Measurements from ENCODE around the gene TBC1D14.
"Not testable (repeated sequence)": the region's sequence is repeated elsewhere in the genome, so short reads cannot be mapped to it uniquely, and the experiment has no call there.

The TBC1D14 gene

DNA sequence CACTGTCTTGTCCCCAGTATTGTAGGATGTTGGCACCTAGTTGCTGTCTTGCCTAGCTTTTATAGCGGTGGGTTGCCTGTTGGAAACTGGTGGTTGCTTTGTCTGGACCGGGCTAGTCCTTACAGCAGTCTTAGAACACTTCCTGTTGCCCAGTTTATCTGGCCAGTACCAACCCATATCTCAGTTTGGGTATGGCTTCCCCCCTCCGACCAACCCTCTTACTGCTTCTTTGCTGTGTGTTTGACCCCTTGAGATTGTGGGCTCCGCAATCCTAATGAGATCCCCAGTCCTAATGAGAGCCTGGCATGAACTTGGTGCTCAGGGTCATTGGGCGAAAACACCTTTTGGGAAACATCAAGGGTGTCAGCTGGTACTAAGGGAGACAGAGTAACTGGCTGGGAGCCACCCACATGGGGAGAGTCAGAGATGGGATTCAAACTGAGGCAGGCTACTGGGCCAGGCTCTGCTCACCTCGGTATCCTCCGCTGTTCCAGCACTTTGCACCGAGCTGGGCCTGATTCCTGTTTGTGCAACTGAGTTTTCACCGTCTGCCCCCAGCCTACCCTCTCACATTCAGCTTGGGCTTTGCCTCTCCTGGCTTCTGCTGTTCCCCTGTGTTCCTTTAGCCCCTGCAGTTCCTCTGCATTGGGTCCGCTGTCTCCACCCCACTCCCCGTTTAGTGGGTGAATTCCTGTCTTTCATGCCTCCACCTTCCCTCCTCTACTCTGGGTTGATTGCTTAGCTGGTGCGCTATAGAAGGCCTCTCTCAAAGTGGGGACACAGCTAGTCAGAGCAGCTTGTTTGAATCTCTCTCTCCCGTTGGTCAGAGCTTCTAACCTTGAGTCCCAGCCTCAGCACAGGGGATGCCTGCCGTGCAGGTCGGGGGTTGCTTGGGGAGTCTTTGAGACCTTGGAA, 1.6 kb downstream of the TBC1D14 start:
- H3K4me1 ChIP-seq (ENCODE audit: insufficient read depth, insufficient read length), result peaks cover 23% of the 10 kb centered on the region
- H3K27me3 ChIP-seq (ENCODE audit: insufficient read depth, insufficient read length), result peaks cover 16% of the 10 kb centered on the region
- peak overlapping the region; percentile 46 for H3K9ac ChIP-seq (ENCODE audit: insufficient read length, low read depth)
- TF ChIP-seq ZNF274 (IDR thresholded peaks at IDR 0.05; ENCODE audit: low read depth, low read length) (no peak), YY1 (IDR thresholded peaks at IDR 0.05; ENCODE audit: insufficient read depth, insufficient read length) (no peak), SUZ12 (IDR thresholded peaks at IDR 0.05; ENCODE audit: extremely low read depth, insufficient read depth, insufficient read length) (no peak)
- no peaks in the 10 kb centered on the region for H3K9me3 ChIP-seq (ENCODE audit: insufficient read depth, low read length)
- peak overlapping the region; percentile 62 for H3K4me3 ChIP-seq (ENCODE audit: insufficient read length, low read depth)
- no peaks in the 10 kb centered on the region for H3K36me3 ChIP-seq (ENCODE audit: insufficient read depth, insufficient read length, low read length)
- no peak for DNase-seq (ENCODE audit: low read depth, low spot score)

DNA sequence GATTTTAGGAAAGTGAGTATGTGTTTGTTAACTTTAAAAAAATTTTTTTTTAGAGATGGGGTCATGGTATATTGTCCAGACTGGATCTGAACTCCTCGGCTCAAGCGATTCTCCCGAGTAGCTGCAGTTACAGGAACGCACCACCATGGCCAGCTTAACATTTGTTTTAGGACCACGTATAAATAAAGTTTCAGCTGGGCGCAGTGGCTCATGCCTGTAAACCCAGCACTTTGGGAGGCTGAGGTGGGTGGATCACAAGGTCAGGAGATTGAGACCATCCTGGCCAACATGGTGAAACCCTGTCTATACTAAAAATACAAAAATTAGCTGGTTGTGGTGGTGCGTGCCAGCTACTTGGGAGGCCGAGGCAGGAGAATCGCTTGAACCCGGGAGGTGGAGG, 2.3 kb downstream of the TBC1D14 start:
- not testable (repeated sequence) for H3K9me3 ChIP-seq (ENCODE audit: insufficient read depth, low read length); H3K9ac ChIP-seq (ENCODE audit: insufficient read length, low read depth); H3K36me3 ChIP-seq (ENCODE audit: insufficient read depth, insufficient read length, low read length); DNase-seq (ENCODE audit: low read depth, low spot score); H3K4me3 ChIP-seq (ENCODE audit: insufficient read length, low read depth)
- peaks cover 28% of the 10 kb centered on the region for H3K4me1 ChIP-seq (ENCODE audit: insufficient read depth, insufficient read length)
- peaks cover 12% of the 10 kb centered on the region for H3K27me3 ChIP-seq (ENCODE audit: insufficient read depth, insufficient read length)

DNA sequence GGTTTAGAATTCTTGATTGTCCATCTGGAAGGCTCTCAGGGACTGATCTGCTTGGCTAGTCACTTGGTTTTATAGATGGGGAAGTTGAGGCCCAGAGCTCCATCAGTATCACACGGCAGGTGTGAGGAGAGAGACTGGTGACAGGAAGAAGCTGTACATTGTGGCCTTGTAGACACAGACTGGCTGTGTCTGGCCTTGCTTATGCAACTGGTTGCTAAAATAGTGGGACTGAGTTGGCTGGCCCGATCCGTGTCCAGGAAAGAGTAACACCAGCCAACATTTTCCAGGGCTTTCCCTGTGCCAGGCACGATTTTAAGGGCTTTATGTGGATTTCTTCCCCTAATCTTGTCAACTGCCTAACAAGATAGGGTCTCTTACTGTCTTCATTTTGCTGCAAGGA, 2.8 kb downstream of the TBC1D14 start:
- TF ChIP-seq YY1 (IDR thresholded peaks at IDR 0.05; ENCODE audit: insufficient read depth, insufficient read length), result no peak
- no peak for TF ChIP-seq ZNF274 (IDR thresholded peaks at IDR 0.05; ENCODE audit: low read depth, low read length)
- no peak for TF ChIP-seq SUZ12 (IDR thresholded peaks at IDR 0.05; ENCODE audit: extremely low read depth, insufficient read depth, insufficient read length)
- H3K27me3 ChIP-seq (ENCODE audit: insufficient read depth, insufficient read length), result peaks cover 11% of the 10 kb centered on the region
- H3K9ac ChIP-seq (ENCODE audit: insufficient read length, low read depth), result no peak overlapping the region
- no peaks in the 10 kb centered on the region for H3K36me3 ChIP-seq (ENCODE audit: insufficient read depth, insufficient read length, low read length)
- no peak for DNase-seq (ENCODE audit: low read depth, low spot score)
- peaks cover 31% of the 10 kb centered on the region for H3K4me1 ChIP-seq (ENCODE audit: insufficient read depth, insufficient read length)
- H3K9me3 ChIP-seq (ENCODE audit: insufficient read depth, low read length), result no peaks in the 10 kb centered on the region
- H3K4me3 ChIP-seq (ENCODE audit: insufficient read length, low read depth), result no peak overlapping the region

DNA sequence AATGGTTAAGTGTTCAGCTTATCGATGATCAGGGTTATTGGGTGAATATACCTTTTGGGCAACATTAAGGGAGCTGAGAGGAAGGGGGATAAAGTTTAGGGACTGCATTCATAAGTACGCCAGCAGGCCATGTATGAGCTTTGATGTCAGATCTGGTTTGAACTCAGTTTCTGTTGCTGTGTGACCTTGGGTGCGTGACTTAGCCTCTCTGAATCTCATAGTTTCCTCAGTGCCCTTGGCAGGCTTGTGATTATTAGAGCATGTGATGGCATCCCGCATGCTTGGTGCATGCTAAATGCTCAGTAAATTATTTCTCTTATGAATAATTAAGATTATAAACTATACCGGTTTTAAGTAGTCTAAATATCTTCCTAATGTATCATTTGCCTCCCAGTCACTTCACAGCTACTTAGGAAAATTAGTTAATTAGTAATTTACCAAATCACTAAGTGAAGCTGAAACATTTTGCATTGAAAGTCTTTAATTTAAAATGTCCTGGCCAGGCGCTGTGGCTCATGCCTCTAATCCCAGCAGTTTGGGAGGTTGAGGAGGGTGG, 3.8 kb downstream of the TBC1D14 start:
- TF ChIP-seq ZNF274 (IDR thresholded peaks at IDR 0.05; ENCODE audit: low read depth, low read length), result no peak
- TF ChIP-seq YY1 (IDR thresholded peaks at IDR 0.05; ENCODE audit: insufficient read depth, insufficient read length), result no peak
- TF ChIP-seq SUZ12 (IDR thresholded peaks at IDR 0.05; ENCODE audit: extremely low read depth, insufficient read depth, insufficient read length), result no peak
- peaks cover 26% of the 10 kb centered on the region for H3K4me1 ChIP-seq (ENCODE audit: insufficient read depth, insufficient read length)
- peaks cover 11% of the 10 kb centered on the region for H3K27me3 ChIP-seq (ENCODE audit: insufficient read depth, insufficient read length)
- H3K36me3 ChIP-seq (ENCODE audit: insufficient read depth, insufficient read length, low read length), result no peaks in the 10 kb centered on the region
- no peak overlapping the region for H3K4me3 ChIP-seq (ENCODE audit: insufficient read length, low read depth)
- DNase-seq (ENCODE audit: low read depth, low spot score), result no peak
- no peaks in the 10 kb centered on the region for H3K9me3 ChIP-seq (ENCODE audit: insufficient read depth, low read length)
- no peak overlapping the region for H3K9ac ChIP-seq (ENCODE audit: insufficient read length, low read depth)

DNA sequence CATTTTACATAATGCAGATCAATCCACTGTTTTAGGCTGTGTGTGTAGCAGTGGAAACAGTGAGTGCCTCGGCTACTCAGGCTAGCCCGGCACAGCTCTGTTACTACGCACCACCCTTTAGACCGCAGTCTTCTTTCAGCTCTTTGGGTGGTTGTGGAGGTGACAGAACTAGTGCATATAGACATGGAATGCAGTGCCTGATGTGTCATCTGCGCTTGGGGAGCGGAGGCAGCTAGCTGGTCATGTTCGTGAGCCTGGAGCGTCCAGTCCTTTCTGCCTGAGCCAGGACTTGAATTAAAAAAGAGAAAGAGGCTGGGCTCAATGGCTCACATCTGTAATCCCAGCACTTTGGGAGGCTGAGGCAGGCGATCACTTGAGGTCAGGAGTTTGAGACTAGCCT, 4.8 kb downstream of the TBC1D14 start:
- TF ChIP-seq SUZ12 (IDR thresholded peaks at IDR 0.05; ENCODE audit: extremely low read depth, insufficient read depth, insufficient read length), result no peak
- no peak for TF ChIP-seq ZNF274 (IDR thresholded peaks at IDR 0.05; ENCODE audit: low read depth, low read length)
- no peak for TF ChIP-seq YY1 (IDR thresholded peaks at IDR 0.05; ENCODE audit: insufficient read depth, insufficient read length)
- H3K9me3 ChIP-seq (ENCODE audit: insufficient read depth, low read length), result no peaks in the 10 kb centered on the region
- H3K4me3 ChIP-seq (ENCODE audit: insufficient read length, low read depth), result no peak overlapping the region
- H3K27me3 ChIP-seq (ENCODE audit: insufficient read depth, insufficient read length), result peaks cover 11% of the 10 kb centered on the region
- peaks cover 21% of the 10 kb centered on the region for H3K4me1 ChIP-seq (ENCODE audit: insufficient read depth, insufficient read length)
- no peak overlapping the region for H3K9ac ChIP-seq (ENCODE audit: insufficient read length, low read depth)
- DNase-seq (ENCODE audit: low read depth, low spot score), result no peak
- no peaks in the 10 kb centered on the region for H3K36me3 ChIP-seq (ENCODE audit: insufficient read depth, insufficient read length, low read length)

DNA sequence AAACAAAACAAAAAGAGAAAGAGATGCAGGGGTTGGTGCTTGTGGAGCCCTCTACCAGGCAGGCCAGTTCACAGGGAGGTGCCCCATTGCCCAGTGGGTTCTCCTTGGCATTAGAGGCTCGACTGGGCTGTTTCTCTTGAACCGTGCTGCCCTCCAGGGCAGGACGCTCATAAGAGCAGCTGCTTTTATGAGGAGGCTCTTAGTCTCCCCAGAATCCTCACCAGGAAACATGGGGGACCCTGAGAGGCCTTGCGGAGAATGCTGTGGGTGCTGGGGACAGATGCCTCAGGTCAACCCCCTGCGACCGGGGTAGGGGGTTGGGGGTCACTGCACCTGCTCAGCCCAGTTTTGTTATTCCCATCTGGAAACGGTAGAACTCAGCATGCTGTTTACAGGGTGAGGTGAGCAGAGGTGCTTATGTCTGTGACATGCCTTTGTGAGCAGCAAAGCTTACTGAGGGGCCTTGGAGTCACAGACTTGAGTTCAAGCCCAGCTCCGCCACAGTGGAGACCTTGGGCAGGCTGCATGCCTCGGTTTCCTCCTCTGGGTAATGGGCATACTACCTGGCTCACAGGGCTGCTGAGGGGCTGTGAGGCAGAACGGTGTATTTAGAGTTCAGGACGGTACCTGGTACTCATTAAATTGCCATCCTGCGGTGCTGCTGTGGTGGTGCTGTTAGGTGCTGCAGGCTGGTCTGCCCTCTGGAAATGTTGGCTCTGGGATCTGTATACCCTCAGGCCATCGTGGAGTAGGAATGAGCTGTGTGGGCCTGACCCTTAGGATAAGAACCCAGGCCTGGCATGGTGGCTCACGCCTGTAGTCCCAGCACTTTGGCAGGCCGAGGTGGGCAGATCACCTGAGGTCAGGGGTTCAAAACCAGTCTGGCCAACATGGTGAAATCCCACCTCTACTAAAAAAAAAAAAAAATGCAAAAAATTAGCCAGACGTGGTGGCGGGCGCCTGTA, 5.7 kb downstream of the TBC1D14 start:
- TF ChIP-seq YY1 (IDR thresholded peaks at IDR 0.05; ENCODE audit: insufficient read depth, insufficient read length) (no peak), SUZ12 (IDR thresholded peaks at IDR 0.05; ENCODE audit: extremely low read depth, insufficient read depth, insufficient read length) (no peak), ZNF274 (IDR thresholded peaks at IDR 0.05; ENCODE audit: low read depth, low read length) (no peak)
- Histone ChIP-seq H3K4me1 (ENCODE audit: insufficient read depth, insufficient read length) (peaks cover 21% of the 10 kb centered on the region), H3K4me3 (ENCODE audit: insufficient read length, low read depth) (no peak overlapping the region), H3K9me3 (ENCODE audit: insufficient read depth, low read length) (no peaks in the 10 kb centered on the region), H3K36me3 (ENCODE audit: insufficient read depth, insufficient read length, low read length) (no peaks in the 10 kb centered on the region), H3K27me3 (ENCODE audit: insufficient read depth, insufficient read length) (peaks cover 7% of the 10 kb centered on the region), H3K9ac (ENCODE audit: insufficient read length, low read depth) (no peak overlapping the region)
- DNase-seq (ENCODE audit: low read depth, low spot score), result no peak
